Stimulated activated CD4-positive, alpha-beta T cell treated with anti-CD3 and anti-CD28 coated beads, Interleukin-15, amount 100 ng/mL, for 48 hours (primary cell): ENCODE results near the gene SSX2IP.
"Not testable (repeated sequence)": the region's sequence is repeated elsewhere in the genome, so short reads cannot be mapped to it uniquely, and the experiment has no call there.

Experiments
- DNase-seq, 2 donors: peaks; one replicate each; pipeline ENCODE4 v3.0.0-alpha.2; 2020; ENCODE audit warnings: low read depth in 2 of 2

Gene SSX2IP

GRCh38 chr1:84690397-84691121, at the start of gene SSX2IP:
TSS of gene SSX2IP (minus strand) at chr1:84690461. CDS start at chr1:84671219, 19,242 bp downstream.
- DNase-seq, result peak; percentile 98 to 99

- no peak for DNase-seq
Observed at GRCh38 chr1:84738237-84738636, 48.0 kb upstream of the SSX2IP start.

GRCh38 chr1:84737590-84737989, 47.3 kb upstream of the SSX2IP start:
- DNase-seq, result no peak

GRCh38 chr1:84736944-84737343, 46.7 kb upstream of the SSX2IP start:
- no peak for DNase-seq

DNA sequence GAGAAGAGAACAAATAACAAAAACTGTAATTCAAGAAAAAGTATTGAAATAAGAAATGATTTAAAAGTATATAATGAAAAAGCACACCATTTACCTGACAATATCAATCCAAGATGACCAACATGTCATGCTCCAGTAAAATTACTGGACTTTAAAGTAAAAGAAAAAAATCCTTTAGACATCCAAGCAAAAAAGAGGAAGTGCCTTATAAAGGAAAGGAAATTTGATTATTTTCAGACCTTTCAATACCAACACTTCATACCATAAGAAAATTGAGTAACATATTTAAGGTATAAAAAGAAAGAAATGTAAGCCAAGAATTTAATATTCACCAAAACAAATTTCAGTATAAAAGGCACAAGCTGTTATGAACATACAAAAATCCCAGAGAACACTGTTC, 46.2 kb upstream of the SSX2IP start:
- no peak for DNase-seq

DNA sequence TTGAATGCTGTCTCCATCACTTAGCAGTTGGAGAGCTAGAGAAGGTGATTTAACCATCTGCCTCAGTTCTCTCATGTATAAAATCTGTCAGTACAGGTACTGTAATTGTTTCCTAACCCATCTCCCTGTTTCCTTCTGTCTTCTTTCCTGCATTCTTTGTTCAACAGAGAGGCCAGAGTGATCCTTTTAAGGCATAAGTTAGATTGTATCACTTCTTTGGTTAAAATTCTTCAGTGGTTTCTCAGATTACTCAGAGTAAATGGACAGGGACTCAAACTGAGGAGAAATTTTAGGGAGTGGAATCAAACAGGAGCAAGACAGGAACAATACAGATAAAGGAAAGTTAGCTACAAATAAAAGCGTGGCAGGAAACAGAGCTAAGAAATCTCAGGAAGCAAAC, 45.2 kb upstream of the SSX2IP start:
- no peak for DNase-seq

- no peak for DNase-seq
Observed at GRCh38 chr1:84732520-84732919, 42.3 kb upstream of the SSX2IP start.

- no peak for DNase-seq
Observed at GRCh38 chr1:84731519-84731918, 41.3 kb upstream of the SSX2IP start.

DNA sequence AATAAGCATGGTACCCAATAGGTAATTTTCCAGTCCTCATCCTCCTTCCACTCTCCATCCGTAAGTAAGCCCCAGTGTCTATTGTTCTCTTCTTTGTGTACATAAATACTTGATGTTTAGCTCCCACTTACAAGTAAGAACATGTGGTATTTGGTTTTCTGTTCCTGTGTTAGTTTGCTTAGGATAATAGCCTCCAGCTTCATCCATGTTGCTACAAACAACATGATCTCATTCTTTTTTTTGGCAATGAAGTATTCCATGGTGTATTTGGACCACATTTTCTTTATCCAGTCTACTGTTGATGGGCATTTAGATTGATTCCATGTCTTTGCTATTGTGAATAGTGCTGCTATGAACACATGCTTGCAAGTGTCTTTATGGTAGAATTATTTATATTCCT, 37.5 kb upstream of the SSX2IP start:
- DNase-seq, result not testable (repeated sequence)

DNA sequence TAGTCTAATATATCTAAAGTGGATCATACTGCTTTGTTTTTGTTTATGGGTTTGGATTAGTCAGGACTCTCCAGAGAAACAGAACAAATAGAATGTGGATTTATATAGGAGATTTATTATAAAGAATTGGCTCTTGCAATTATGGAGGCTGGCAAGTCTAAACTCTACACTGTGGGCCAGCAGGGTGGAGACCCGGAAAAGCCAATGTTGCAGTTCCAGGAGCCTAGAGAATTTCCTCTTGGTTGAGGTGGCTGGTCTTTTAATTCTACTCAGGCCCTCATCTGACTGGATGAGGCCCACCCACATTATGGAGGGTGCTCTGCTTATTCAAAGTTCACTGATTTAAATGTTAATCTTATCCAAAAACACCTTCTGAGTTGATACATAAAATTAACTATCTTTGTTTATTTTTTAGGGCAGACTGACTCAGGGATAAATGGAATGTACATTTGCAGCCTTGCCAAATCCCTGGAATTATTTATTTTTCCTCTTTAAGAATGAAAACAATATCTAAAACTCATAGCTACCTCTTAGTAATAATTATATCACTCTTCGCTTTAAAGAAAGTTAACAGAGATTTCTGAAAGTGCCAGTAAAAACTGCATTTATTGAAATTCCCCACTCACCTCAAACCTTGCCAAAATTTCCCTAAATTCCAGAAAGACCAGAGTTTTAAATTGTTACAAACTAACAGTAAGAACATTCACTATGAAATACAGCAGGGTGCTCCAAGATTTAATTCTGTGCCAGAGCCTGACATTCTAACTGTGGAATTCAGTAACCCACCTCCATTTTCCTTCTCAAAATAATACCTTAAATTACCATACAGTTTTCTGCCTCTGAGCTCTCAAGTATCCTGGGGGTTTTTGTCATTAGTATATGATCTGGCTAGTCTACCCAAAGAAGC, 36.6 kb upstream of the SSX2IP start:
- no peak for DNase-seq

DNA sequence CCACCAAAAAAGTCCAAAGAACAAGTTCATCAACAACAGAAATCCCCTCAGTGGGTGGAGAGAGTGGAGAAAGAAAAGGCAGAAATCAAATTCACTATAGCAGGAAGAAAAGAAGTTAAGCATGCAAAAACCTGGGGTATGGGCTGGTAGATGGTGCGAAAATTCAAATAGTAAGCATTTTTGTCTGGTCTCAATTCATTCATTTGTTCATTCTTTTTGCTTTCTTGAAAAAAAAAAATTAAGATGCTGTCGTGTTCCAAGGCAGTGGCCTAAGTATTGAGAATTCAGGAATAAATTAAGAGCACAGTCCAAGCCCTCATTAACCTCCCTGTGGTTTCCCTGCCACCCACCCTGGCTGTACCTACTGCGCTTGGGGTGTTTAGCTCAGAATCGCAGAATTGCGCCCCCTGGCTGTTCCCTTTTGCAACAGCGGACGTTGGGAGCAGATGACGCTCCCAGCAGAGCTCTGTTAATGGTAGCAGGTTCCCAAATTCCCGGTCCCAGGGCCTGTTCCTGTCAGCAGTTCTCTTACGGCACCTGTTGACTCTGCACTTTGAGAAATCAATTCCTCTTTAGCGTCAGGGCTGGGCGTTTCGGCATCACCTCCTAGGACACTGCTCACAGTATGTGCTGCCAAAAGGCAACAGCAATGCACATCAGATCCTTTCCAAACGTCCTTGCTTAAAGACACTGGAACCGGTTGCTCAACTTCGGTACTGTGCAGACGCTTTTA, 34.0 kb upstream of the SSX2IP start:
- DNase-seq, result peak; percentile 20 to 33

DNA sequence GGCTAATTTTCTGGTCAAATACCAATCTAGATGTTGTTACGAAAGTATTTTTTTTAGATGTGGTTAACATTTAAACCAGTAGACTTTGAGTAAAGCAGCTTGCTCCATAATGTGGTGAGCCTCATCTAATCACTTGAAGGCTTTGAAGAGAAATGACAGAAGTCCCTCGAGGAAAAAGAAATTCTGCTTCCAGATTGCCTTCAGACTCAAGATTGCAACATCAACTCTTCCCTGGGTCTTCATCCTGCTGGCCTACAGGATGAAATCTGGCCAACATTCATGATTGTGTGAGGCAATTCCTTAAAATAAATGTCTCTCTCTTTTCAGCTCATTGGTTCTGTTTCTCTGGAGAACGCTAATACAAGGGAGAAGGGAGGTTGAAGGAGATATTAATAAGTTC, 32.5 kb upstream of the SSX2IP start:
- no peak for DNase-seq

DNA sequence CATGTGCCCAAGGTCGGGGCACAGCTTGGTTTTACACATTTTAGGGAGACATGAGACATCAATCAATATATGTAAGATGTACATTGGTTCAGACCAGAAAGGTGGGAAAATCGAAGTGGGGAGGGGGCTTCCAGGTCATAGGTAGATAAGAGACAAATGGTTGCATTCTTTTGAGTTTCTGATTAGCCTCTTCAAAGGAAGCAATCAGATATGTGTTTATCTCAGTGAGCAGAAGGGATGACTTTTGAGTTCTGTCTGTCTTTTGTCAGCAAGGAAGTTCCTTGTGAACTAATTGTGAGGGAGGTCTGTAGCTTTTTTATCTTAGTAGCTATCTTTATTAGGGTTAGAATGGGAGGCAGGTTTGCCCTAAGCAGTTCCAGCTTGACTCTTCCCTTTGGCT, 31.6 kb upstream of the SSX2IP start:
- DNase-seq, result not testable (repeated sequence)

DNA sequence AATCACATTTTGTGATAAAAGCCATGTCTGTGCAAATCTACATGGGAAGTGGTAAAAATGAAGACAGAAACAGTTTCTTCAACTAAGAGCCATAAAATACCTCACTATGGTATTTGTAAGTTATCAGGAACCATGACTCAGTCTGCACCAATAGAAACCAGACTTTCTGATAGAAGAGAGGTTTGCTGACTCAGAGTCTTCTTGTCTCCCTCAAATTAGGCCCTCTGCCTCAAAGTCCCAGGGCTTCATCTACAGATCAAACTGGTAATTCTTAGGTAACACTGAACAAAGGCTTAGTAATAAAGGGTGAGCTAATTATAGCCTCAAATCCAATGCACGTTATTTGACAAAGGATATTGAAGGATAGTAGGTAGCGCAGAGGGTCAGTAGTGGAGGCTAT, 30.9 kb upstream of the SSX2IP start:
- DNase-seq, result no peak

DNA sequence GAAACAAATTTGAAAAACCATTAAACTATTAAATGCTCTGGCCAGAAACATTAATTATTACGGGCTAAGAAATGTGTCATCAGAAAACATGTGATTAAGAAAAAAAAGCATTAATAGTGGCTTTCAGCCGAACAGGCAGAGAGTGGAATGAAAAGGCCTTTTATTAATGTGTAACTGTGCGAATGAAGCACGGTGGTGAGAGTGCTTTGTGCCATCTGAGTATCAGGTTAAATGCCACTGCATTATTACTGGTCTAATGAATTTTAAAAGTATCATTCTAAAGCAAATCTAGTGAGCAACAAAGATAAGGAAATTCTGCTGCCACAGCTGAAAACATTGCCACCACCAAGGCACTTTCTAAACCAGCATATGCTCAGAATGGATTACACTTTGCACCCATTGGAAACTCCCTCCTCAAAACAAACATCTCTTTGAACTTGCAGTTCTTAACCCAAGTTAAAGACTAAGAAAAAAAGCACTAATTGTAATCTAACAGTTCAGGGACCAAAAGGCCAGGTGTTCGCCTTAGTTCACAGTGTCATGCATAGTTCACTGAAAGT, 30.0 kb upstream of the SSX2IP start:
- no peak for DNase-seq

DNA sequence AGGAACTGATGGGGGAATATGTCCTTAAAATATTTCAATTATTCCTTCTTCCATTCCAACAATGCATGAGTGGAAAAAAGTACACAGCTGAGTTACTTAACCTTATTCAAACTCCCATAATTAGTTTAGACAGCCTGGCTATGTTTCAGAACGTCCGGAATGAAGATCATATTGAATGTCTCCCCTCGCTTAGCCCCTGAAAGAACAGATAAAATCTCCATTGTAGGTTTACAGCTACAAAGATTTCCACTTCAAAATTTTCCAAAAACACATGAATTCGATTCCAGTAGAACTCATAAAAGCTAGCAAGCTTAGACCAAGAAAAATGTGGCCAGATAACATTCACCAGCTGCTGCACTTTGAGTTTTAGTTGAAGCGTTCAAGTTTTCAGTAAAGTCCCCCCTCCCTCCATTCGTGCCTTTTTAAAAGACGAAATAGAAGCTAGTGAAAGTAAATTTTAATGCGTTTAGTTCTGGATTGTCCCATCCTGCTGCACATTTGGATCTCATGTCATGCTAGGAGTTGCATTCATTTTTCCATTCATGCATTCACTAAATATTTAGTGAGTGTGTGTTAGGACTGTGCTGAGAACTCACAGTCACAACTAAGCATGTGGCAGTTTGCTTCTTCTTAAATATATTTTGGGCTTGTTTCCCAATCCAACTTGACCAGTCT, 29.4 kb upstream of the SSX2IP start:
- DNase-seq, result no peak

DNA sequence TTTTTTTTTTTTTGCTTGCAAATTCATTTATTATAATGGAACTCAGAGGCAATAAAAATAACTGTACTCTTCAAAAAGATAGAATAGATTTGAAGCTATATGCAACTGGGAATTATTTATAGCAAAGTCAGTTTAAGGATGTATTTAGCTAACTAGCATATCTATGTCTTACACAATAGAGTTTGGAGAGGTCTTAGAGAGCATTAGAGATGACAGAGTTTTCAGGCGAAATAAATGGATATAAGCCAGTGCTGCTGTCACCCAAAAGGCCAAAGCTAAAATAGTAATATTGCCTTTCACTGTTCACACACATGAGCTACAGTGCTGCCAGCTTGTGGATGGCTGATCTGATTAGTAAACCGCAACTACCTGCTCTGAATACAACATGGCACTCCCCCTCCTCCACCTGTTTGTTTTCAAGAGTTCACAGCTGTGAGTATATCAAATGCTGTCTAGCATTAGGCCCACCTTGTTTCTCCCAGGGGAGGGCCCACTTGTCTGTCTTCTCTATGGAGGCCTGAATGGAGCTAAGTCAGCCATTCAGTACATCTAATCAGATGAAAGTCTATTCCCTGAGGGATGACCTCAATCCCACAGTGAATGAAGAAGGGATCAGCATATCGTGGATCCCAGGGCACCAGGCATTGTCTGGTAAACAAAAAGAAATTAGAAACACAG, 25.2 kb upstream of the SSX2IP start:
- DNase-seq, result no peak

GRCh38 chr1:84712276-84712874, 22.1 kb upstream of the SSX2IP start:
- DNase-seq, result no peak

GRCh38 chr1:84711869-84712268, 21.6 kb upstream of the SSX2IP start:
- DNase-seq, result no peak

DNA sequence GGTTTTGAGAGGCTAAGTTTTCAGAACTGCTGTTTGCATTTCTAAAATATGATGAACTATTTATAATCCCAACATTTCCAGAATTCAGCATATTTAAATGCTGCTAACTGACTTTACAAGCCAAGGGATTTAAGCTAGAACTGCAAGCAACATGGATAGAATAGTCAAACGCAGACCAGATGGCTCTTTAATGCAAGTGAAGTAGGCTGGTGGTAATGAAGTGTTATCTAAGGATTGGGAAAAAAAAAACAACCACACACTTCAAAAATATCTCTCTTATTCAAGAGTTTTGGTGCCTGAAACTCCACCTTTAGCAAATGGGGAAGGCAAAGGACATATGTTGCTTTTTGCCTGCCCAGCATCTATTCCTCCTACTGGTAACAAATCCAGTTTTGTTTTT, 20.9 kb upstream of the SSX2IP start:
- DNase-seq, result no peak
